Amniotic epithelial cell (primary cell): ENCODE results near the gene LMCD1.

Experiments used
- DNase-seq: peaks from one replicate; pipeline ENCODE4 v3.0.0-alpha.2; 2010; ENCODE audit warnings: low read depth

The LMCD1 gene

DNA sequence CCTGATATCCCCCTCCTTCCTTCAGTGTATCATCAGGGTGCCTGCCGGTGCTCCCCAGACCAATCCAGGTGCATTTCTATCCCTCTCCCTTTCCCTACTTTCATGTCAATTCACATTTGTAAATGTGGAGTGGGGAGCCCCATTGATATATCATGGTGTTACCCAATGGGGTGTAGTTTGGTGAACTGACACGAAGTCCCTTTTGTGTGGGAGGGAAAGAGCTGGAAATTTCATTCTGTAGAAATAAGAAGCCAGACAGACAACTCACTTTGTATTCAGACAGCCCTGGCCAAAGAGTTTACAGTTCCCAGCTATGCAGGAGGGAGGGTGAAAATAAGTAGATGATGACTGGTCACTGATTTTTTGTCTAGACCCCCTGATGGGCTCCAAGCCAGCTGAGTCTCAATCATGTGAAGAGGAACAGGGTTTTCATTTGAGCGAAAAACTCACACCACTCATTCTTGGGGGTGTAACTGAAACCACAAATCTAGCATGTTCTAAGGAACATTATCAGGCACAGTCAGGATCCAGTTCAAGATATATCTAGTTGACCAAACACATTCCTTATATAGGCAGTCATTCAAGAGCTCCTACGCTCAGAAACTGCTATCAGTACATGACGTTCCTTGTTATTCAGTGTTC is 58.9 kb downstream of the LMCD1 start:
- peak; percentile 100 for DNase-seq

GRCh38 chr3:8561370-8561769 is 59.7 kb downstream of the LMCD1 start:
- peak; percentile 89 for DNase-seq

DNA sequence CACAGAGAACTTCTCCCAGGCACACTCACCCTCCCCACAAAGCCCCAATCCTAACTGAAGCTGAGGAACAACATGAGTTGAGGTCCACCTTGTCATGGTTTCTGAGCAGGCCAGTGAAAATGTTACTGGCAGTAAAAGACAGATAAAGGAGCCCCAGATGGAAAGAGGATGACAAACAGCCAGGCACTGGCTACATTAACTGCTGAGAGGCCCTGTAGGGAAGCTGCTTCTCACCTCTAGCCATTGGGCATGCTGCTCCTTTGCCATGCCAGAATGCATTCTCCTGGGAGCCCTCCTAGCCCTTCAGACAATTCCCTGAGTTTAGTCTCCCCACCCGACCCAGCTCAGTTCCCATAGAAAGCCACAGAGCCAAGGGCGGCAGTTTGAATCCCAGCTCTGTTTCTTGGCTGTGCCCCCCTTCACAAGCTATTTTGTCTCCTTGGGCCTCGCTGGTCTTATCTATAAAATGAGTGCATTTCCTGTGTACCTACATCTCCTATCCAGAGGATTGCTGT is 60.5 kb downstream of the LMCD1 start:
- peak; percentile 63 for DNase-seq

DNA sequence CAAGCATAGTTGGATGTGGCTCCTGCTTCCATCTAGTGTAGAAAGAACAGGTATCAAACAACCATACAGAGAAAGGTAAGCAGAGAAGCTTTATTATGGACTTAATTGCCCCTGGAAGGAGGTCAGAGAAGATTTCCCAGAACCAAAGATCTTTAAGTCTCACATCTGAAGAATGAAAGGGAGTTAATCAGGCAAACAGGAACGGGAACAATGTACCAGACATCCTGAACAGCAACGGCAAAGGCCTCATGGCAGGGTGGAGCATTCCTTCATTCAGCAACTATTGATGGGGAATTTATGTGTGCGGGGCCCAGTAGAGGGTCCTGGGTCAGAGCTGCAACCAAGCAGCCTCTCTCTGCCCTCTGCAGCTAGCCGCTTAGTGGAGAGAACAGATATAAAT is 61.5 kb downstream of the LMCD1 start:
- DNase-seq: no peak

DNA sequence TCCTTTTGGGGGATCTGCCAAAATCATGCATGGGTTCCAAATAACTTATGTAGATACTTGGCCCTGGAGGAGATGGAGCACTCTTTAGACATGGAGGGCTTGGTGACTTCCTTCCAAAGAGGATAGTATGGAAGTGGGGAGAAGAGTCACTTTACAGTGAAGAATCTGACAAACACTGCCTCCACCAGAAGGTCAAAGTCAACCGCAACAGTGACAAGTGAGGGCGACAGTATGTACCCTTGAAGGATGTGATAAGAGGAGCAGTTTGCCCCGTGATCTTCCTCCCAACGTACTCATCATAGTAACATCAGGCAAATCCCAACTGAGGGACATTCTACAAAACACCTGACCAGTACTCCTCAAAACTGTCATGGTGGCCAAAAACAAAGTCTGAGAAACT is 62.0 kb downstream of the LMCD1 start:
- no peak for DNase-seq

GRCh38 chr3:8565376-8565775 is 63.8 kb downstream of the LMCD1 start:
- DNase-seq: no peak

- DNase-seq: no peak
Measured at GRCh38 chr3:8567784-8568575, 66.4 kb downstream of the LMCD1 start.

- no peak for DNase-seq
Measured at GRCh38 chr3:8571256-8571655, 69.6 kb downstream of the LMCD1 start.

- no peak for DNase-seq
Measured at GRCh38 chr3:8573342-8573926, 71.8 kb downstream of the LMCD1 start.

- DNase-seq: no peak
Measured at GRCh38 chr3:8574040-8574669, 72.5 kb downstream of the LMCD1 start.

DNA sequence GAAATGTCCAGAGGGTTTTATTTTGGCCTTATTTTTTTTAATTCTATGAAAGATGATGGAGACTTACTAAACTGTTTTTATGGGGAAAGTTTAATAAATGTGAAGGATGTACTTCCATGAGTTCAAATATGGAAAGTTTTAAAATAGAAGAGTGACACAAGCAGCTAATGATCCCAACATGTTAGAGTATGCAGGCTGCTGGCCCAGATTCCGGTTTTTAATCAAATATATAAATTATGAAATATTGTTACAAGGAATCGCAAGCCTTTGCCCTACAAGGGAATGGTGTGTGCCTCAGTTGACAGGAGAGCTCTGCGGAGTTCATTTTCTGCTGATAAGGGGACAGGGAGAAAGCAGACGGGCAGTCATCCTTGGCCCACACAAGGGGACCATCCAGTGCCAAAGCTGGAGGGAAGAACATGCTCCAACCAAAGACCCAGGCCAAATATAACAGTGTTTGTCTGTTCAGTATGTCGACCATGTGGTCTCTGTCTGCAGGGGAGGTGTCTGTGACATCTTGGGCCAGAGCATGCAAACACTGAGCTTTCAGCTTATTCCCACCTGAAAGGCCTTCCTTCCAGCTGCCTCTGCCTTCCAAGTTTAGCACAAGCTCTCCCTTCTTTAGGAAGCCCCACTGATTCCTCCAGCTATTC is 73.2 kb downstream of the LMCD1 start:
- no peak for DNase-seq

DNA sequence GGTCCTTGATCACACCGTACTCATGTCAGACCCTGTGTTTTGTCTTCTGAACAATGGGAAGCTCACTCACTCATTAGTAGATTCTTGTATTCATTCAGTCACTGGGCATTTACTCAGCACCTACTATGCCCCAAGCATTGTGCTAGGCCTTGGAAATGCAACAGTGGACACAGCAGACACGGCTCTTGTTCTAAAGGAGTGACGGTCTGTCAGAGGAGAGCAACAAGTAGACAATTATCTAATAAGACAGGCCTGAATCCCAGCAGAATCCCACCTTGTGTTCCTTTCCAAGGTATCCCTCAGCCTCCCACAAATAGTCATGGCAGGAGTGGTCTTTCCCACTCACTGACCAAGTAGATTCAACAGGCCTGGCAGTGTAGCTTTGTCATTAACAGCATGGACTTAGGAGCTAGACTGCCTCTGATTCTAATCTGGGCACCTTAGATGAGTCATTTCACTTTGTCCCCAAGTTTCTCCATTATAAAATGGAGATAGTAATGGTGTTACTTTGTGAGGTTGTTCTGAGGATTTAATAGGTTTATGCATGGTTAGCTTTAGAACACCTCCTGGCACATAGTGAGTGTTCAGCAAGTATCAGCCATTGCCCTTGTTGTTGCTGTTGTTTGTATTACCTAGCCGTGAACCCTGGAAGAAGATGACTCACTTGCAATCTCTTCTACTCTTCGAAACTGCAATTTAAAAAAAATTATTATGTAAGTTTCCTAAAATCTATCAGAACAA is 73.9 kb downstream of the LMCD1 start:
- peak; percentile 63 for DNase-seq

DNA sequence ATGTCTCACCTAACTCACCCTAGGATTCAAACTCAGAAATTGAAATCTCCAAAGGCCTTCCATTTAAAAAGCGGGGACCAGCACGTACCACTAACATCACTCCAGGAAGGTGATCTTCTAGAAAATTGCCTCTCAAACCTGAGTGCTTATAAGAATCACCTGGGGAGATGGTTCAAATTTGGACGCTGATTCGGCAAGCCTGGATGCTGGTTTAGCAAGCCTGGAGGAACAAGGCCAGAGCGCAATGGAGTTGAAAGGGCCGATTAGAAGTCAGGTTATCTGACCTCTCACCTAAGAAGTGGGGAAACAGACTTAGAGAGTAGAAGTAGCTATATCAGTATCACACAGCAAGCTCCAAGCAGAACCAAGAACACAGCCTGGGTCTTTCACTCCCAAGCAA is 74.8 kb downstream of the LMCD1 start:
- no peak for DNase-seq

GRCh38 chr3:8576841-8577571 is 75.4 kb downstream of the LMCD1 start:
- peak; percentile 66 for DNase-seq

- DNase-seq: no peak
Measured at GRCh38 chr3:8578282-8578681, 76.7 kb downstream of the LMCD1 start.

- peak; percentile 51 for DNase-seq
Measured at GRCh38 chr3:8579096-8579495, 77.5 kb downstream of the LMCD1 start.

GRCh38 chr3:8579943-8580342 is 78.3 kb downstream of the LMCD1 start:
- DNase-seq: peak; percentile 51

GRCh38 chr3:8580434-8580833 is 78.8 kb downstream of the LMCD1 start:
- peak; percentile 64 for DNase-seq

GRCh38 chr3:8581373-8581772 is 79.8 kb downstream of the LMCD1 start:
- peak; percentile 45 for DNase-seq

DNA sequence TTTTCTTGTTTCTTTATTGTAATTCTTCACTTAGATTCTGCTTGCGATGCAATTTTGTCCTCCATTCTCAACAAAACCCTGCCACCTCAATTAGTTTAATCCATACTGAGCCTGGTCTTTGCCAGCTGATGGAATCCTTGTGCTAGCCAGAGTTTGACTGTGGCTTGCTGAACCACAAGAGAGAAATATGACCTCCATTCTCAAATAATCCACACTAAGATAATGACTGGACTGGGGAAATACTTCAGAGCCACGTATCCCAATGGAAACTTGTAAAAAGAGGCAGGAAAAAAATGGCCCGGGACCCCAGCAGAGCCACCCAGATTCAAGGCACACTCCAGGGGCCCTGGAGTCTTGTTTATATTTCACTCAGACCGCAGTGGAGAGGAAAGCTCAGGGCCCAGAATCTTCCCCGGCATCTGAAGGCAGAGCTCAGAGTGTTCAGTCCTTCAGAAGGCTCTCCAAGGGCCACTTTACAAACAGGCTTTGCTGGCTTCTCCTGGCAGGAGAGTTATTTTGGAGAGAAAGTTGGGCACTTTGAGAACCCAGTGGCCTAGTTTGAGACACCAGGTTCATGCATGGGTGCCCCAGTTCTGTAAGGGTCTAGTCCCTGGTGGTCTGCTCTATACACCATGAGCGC is 80.3 kb downstream of the LMCD1 start:
- DNase-seq: peak; percentile 70
